Medulla oblongata (tissue), 1 donor: ENCODE data around the gene CSNK2A1.

Source experiments
- DNase-seq: peaks from one replicate; pipeline ENCODE4 v3.0.0-alpha.2; 2015; ENCODE audit errors: extremely low spot score

Gene CSNK2A1

GRCh38 chr20:564192-564591 is 20.6 kb upstream of the CSNK2A1 start:
- DNase-seq = no peak

DNA sequence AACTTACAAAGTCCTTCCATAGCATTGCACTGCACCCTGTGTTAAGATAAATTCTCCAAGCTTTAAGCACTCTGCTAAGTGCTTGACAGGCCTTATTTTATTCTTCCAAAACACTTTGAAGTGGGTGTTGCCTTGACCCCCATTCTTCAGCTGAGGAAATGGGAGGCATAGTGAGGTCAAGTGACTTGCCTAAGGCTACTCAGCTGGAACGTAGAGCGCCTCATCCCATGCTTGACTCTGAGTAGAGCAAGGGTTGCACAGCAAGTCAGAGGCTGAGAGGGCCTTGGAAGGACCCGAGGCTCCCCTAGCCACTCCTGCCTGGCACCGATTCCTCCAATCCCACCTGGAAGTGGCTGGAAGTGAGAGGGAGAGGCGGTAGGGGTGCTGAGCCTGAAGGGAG is 19.6 kb upstream of the CSNK2A1 start:
- no peak for DNase-seq

GRCh38 chr20:562232-562897 is 18.8 kb upstream of the CSNK2A1 start:
- no peak for DNase-seq

- peak; percentile 84 for DNase-seq
Observed at GRCh38 chr20:561437-562231, 18.0 kb upstream of the CSNK2A1 start.

DNA sequence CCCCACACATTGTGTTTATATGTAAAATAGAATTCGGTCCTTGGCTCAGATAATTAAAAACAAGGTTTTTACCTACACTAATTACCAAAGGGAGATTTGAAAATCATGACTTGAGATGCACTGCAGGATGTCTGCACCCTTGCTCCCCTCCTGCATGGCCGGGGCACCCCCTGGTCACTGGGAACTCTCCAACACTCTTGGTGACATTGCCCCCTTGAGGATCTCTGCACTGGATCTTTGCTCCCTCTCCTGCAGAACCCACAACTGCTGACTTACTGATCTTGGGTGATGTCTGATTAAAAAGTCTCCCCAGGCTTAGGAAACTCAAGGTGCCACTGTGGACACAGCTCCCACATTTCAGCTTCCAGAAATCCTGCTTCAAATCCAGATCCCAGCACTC is 17.1 kb upstream of the CSNK2A1 start:
- DNase-seq = no peak

GRCh38 chr20:558117-558516 is 14.5 kb upstream of the CSNK2A1 start:
- no peak for DNase-seq

DNA sequence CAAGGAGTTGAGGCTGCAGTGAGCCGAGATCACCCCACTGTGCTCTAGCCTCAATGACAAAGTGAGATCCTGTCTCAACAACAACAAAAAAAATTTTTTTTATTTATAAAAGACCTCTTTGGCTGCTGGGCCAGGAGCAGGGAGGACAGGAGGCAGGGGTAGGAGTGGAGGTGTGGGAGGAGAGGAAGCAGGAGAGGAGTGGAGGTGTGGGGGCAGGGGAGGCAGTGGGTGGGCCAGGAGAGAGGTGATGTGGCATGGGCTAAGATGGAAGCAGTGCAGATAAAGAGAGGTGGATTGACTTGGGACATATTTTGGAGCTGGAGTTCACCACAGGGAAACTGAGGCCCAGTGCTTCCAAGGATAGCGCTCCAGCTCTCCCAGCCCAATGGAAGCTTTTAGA is 13.4 kb upstream of the CSNK2A1 start:
- DNase-seq = no peak

GRCh38 chr20:555976-556385 is 12.4 kb upstream of the CSNK2A1 start:
- DNase-seq = no peak

DNA sequence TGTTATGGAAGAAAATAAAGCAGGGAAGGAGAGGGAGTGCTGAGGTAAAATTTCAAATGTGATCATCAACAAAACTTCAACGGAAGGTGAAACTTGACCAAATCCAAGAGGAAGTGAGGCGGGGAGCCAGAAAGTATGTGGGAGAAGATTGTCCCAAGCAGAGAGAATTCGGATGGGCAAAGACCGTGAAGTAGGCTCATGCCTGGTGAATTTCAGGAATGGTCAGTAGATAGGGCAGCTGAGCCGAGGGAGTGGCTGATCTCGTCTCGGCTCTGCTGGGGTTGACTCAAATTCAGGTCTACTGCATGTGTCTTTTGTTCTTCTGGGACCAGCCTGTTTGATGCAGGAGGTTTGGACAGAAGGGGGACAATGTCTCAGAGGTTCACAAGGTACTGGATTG is 7.0 kb upstream of the CSNK2A1 start:
- DNase-seq = no peak

- no peak for DNase-seq
Observed at GRCh38 chr20:549722-550496, 6.3 kb upstream of the CSNK2A1 start.

GRCh38 chr20:548906-549305 is 5.3 kb upstream of the CSNK2A1 start:
- DNase-seq = no peak

DNA sequence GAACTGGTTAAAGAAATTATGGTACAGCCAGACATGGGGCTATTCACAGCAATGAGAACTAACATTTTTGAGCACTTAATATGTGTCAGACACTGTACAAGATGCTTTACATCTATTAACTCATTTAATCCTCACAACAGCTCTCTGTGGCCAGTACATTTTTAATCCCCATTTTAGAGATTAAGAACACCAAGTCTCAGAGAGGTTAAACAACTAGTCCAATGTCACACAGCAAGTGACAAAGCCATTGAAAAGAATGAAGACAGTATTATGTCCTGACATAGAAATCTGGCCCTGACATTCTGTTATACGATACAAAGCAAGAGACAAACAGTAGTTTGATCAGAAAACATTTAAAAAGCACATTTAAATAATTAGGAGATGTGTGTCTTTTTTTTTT is 3.8 kb upstream of the CSNK2A1 start:
- DNase-seq = no peak

- no peak for DNase-seq
Observed at GRCh38 chr20:546353-546752, 2.8 kb upstream of the CSNK2A1 start.

- DNase-seq = no peak
Observed at GRCh38 chr20:544153-544725, 649 bp upstream of the CSNK2A1 start.

GRCh38 chr20:542777-543368 is 717 bp downstream of the CSNK2A1 start:
- DNase-seq = peak; percentile 7

DNA sequence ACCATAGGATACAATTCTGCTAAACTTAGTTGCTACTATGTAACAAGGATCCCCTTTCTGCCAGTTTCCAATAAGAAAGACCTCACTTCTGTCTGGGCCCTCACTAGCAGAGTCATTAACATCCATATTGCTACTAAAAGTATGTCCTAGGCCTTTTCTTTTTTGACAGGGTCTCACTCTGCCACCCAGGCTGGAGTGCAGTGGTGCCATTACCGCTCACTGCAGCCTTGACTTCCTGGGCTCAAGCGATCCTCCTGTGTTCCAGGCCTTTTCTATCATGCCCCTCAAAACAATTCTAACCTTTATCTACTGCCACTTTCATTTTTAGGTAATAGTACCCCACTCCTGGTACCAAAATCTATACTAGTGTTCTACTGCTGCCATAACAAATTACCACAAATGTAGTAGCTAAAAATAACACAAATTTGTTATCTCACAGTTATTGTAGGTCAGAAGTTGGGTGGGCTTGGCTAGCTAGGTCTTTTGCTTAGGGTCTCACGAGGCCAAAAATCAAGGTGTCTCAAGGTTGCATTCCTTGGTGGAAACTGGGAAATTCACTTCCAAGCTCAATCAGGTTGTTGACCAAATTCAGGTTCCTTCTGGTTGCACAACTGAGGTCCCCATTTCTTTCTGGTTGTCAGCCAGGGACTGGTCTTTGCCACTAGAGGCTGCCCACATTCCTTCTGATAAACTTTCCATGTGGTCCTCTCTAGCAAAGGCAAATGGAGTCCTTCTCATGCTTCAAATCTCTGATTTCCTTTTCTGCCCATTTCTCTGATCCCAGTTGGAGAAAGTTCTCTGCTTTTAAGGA is 3.0 kb downstream of the CSNK2A1 start:
- no peak for DNase-seq

- no peak for DNase-seq
Observed at GRCh38 chr20:539848-540247, 3.7 kb downstream of the CSNK2A1 start.

GRCh38 chr20:539191-539590 is 4.4 kb downstream of the CSNK2A1 start:
- DNase-seq = no peak

DNA sequence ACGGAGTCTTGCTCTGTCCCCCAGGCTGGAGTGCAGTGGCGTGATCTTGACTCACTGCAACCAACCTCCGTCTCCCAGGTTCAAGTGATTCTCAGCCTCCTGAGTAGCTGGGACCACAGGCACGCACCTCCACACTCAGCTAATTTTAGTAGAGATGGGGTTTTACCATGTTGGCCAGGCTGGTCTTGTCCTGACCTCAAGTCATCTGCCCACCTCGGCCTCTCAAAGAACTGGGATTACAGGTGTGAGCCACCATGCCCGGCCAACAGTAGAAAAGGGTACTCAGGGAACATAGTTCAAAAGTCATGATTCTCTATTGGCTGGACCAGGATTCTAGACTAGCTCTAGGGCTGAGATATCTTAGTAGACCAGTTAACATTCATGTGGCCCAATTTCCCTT is 5.6 kb downstream of the CSNK2A1 start:
- no peak for DNase-seq

DNA sequence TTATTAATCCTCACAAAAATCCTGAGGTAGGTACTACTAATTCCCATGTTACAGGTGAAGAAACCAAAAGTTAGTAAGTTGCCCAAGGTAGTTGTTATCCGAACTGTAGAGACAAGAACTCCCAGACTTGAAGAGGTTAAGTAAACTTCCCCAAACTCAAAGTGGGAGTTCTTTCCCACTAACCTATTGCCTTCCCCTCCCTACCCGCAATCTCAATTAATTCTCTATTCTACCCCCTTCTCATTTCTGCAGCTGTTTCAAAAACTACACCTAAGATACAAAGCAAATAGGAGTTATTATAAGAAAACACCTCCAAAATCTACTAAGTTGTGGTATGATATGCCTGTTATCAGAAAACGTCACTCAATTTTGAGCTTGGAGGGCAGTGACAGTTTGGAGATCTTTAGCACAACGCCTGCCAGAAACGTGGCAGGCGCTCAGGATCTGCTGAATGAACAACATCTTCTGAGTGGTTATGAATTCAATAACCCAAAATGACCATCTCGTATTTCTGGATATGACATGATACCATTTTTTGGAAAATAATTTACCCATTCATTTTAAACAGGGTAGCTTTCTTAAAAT is 7.1 kb downstream of the CSNK2A1 start:
- DNase-seq = no peak

DNA sequence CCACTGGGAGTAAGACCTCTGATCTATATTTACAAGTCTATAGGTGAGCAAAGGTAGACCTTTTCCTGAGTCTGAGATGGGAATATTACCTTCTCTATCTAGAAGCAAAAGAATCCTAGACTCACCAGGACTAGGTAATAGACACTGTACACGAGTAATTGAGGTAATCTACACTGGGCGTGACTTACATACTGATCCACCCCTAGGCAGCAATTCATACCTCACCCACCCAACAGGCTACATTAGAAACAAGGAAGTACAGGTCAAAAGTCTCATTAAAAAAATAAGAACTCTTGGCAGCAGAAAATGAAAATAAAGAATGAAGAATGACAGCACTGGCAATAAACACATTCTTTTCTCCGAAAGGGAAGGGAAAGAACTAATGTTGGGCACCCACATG is 7.6 kb downstream of the CSNK2A1 start:
- DNase-seq = no peak
